Mesenchymal stem cell (in vitro differentiated cells and primary cell): ENCODE data around the gene CCDC78.

Source experiments
- DNase-seq: peaks from one replicate; pipeline ENCODE4 v3.0.0-alpha.2; 2013
- H2AFZ ChIP-seq: one replicate; pipeline ENCODE4 v1.6.1; 2013; ENCODE audit warnings: low read depth, mild to moderate bottlenecking, control low read depth, inconsistent platforms, low read length, moderate library complexity
- H2AK5ac ChIP-seq: 2 replicates; pipeline ENCODE4 v1.6.1; 2013; ENCODE audit warnings: low read length, moderate library complexity, mild to moderate bottlenecking, inconsistent platforms; ENCODE audit not compliant: severe bottlenecking
- H2BK120ac ChIP-seq: one replicate; pipeline ENCODE4 v1.6.1; 2013; ENCODE audit warnings: low read depth, mild to moderate bottlenecking, inconsistent platforms, low read length, moderate library complexity
- H2BK12ac ChIP-seq, 2 experiments: one replicate each; pipeline ENCODE4 v1.6.1; 2013; ENCODE audit warnings: inconsistent platforms in 2 of 2, low read length in 2 of 2, mild to moderate bottlenecking in 2 of 2, moderate library complexity in 2 of 2, control low read depth in 1 of 2
- H2BK15ac ChIP-seq: one replicate; pipeline ENCODE4 v1.6.1; 2013; ENCODE audit warnings: mild to moderate bottlenecking, low read depth, inconsistent platforms; ENCODE audit not compliant: poor library complexity, severe bottlenecking
- H2BK5ac ChIP-seq: 2 replicates; pipeline ENCODE4 v1.6.1; 2013; ENCODE audit warnings: low read depth, mild to moderate bottlenecking, low read length, control low read depth, inconsistent platforms; ENCODE audit not compliant: poor library complexity, severe bottlenecking
- H3K14ac ChIP-seq, 2 experiments: one replicate each; pipeline ENCODE4 v1.6.1; 2013; ENCODE audit warnings: inconsistent platforms in 2 of 2, low read length in 2 of 2, control low read depth in 1 of 2, mild to moderate bottlenecking in 1 of 2, moderate library complexity in 1 of 2
- H3K18ac ChIP-seq, 2 experiments: one replicate each; pipeline ENCODE4 v1.6.1; 2013; ENCODE audit warnings: inconsistent platforms in 2 of 2, low read length in 2 of 2, control low read depth in 1 of 2, low read depth in 1 of 2, mild to moderate bottlenecking in 1 of 2
- H3K23ac ChIP-seq, 2 experiments: one replicate each; pipeline ENCODE4 v1.6.1; 2013; ENCODE audit warnings: inconsistent platforms in 2 of 2, low read length in 2 of 2, mild to moderate bottlenecking in 2 of 2, moderate library complexity in 2 of 2, control low read depth in 1 of 2
- H3K27ac ChIP-seq: 2 replicates; pipeline ENCODE4 v1.5.1; 2013; ENCODE audit warnings: mild to moderate bottlenecking, moderate library complexity, low read length, control low read depth, inconsistent platforms; ENCODE audit not compliant: poor library complexity, severe bottlenecking
- H3K27me3 ChIP-seq, 2 experiments: 2 replicates each; pipeline versions ENCODE4 v1.6.1 to v1.7.0; 2013; ENCODE audit warnings: low read length in 2 of 2, mild to moderate bottlenecking in 2 of 2, moderate library complexity in 2 of 2, control low read depth in 1 of 2, inconsistent platforms in 1 of 2; ENCODE audit not compliant: control insufficient read depth in 1 of 2, insufficient read depth in 1 of 2
- H3K36me3 ChIP-seq, 2 experiments: 2 replicates each; pipeline versions ENCODE4 v1.6.1 to v1.7.0; 2013; ENCODE audit warnings: low read length in 2 of 2, control low read depth in 1 of 2, inconsistent platforms in 1 of 2, low read depth in 1 of 2, mild to moderate bottlenecking in 1 of 2; ENCODE audit not compliant: insufficient read depth in 2 of 2, control insufficient read depth in 1 of 2
- H3K4ac ChIP-seq, 2 experiments: one replicate each; pipeline ENCODE4 v1.6.1; 2013; ENCODE audit warnings: inconsistent platforms in 2 of 2, low read length in 2 of 2, mild to moderate bottlenecking in 2 of 2, moderate library complexity in 2 of 2, control low read depth in 1 of 2, low read depth in 1 of 2
- H3K4me1 ChIP-seq: 2 replicates; pipeline ENCODE4 v1.6.1; 2013; ENCODE audit warnings: low read depth, low read length, control low read depth; ENCODE audit not compliant: control insufficient read depth, insufficient read depth
- H3K4me2 ChIP-seq: 2 replicates; pipeline ENCODE4 v1.6.1; 2013; ENCODE audit warnings: low read length, mild to moderate bottlenecking, inconsistent platforms; ENCODE audit not compliant: poor library complexity, severe bottlenecking
- H3K4me3 ChIP-seq, 2 experiments: 2 replicates each; pipeline versions ENCODE4 v1.5.1 to v1.7.0; 2013; ENCODE audit warnings: low read length in 2 of 2, mild to moderate bottlenecking in 2 of 2, control low read depth in 1 of 2, low read depth in 1 of 2; ENCODE audit not compliant: insufficient read depth in 1 of 2
- H3K79me1 ChIP-seq: replicated peaks from 2 replicates; pipeline ENCODE4 v1.6.1; 2013; ENCODE audit warnings: mild to moderate bottlenecking, control low read depth, low read length, inconsistent platforms; ENCODE audit not compliant: poor library complexity, severe bottlenecking
- H3K9ac ChIP-seq: 2 replicates; pipeline ENCODE4 v1.7.0; 2013; ENCODE audit warnings: mild to moderate bottlenecking, low read length, moderate library complexity
- H3K9me3 ChIP-seq: 2 replicates; pipeline ENCODE4 v1.7.0; 2013; ENCODE audit warnings: mild to moderate bottlenecking, low read length; ENCODE audit not compliant: control insufficient read depth
- H4K8ac ChIP-seq: one replicate; pipeline ENCODE4 v1.6.1; 2013; ENCODE audit warnings: inconsistent platforms, mild to moderate bottlenecking, low read length, moderate library complexity
- H4K91ac ChIP-seq: one replicate; pipeline ENCODE4 v1.6.1; 2013; ENCODE audit warnings: mild to moderate bottlenecking, low read length, inconsistent platforms
- WGBS: methylation state at CpG from one replicate; pipeline ENCODE4 v1.1.7; 2013; ENCODE audit warnings: mixed read lengths; 5-methylcytosine and 5-hydroxymethylcytosine counted together

Gene CCDC78

DNA sequence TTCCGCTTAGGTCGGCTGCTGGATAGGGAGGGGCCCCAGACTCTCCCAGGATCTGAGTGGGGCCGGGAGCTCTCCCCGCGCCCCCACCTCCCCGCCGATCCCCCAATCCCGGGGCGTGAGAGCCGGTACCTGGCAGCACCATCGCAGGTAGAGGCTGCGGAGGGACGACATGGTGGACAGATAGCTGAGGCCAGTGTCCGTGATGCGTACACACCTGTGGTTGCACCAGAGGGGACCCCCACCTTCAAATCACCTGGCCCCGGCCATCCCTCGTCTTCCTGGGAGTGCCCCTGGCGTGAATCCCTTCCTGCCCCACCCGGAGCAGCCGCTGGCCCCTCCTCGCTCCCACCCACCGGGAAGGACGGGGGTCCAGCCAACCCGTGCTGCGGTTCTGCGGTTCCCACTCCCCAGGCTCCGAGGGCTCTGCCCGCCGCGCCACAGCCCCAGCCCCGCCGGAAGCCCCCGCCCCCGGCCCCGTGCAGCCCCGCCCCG is 31.3 kb downstream of the CCDC78 start:
- H3K36me3 ChIP-seq, result peaks cover 0 to 3% of the 10 kb centered on the region in 2 experiments
- no peak overlapping the region for H3K27ac ChIP-seq
- no peak overlapping the region for H2BK120ac ChIP-seq
- H4K8ac ChIP-seq, result no peak overlapping the region
- H3K14ac ChIP-seq, result no peak overlapping the region
- peaks cover 64 to 66% of the 10 kb centered on the region in 2 experiments for H3K27me3 ChIP-seq
- no peaks in the 10 kb centered on the region for H3K9me3 ChIP-seq
- no peak overlapping the region for H2AFZ ChIP-seq
- H3K4me1 ChIP-seq, result peaks cover 21% of the 10 kb centered on the region
- no peak overlapping the region for H3K18ac ChIP-seq
- no peak overlapping the region for H2BK5ac ChIP-seq
- no peak overlapping the region for H3K23ac ChIP-seq
- 4% methylated on average over 9 of the region's 37 CpGs for WGBS
- peaks cover under 1% of the 10 kb centered on the region for H3K79me1 ChIP-seq
- no peak overlapping the region for H3K4me3 ChIP-seq
- H3K4ac ChIP-seq, result no peak overlapping the region
- H2BK15ac ChIP-seq, result no peak overlapping the region
- H3K9ac ChIP-seq, result no peak overlapping the region
- no peak overlapping the region for H2AK5ac ChIP-seq
- DNase-seq, result no peak
- no peak overlapping the region for H4K91ac ChIP-seq
- H2BK12ac ChIP-seq, result no peak overlapping the region
- H3K4me2 ChIP-seq, result no peak overlapping the region

DNA sequence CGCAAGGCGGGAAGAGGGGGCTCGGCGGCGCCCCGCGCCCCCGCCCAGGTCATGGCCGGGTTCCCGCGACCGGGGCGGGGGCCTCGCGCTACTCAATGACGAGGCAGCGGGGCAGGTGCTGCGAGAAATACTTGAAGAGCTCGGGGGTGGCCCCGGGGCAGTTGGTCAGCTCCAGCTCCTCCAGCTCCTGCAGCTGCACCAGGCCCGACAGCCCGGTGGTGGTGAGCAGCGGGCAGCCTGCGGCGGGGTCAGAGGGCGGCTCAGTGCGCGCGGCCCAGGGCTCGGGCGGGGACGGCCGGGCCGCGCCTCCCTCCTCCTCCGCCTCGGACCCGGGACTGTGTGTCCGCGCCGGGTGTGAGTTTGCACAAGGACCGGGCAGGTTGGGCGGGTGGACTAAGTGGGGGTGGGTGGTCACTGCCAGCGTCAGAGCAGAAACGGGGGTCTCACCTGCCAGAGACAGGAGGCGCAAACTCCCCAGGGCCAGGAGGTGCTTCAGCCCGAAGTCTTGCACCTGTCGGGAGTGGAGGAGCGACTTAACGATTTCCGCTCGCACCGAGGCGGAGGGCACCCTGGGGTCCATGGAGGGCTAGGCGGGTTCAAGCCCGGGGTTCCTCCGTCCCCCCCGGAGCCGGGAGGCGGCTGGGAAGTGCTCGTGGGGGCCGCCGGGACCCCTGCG is 31.9 kb downstream of the CCDC78 start:
- Histone ChIP-seq H3K4me2 (no peak overlapping the region), H3K4ac (no peak overlapping the region), H4K91ac (no peak overlapping the region), H3K9ac (no peak overlapping the region), H3K4me3 (no peak overlapping the region), H3K23ac (no peak overlapping the region), H2BK5ac (no peak overlapping the region), H2BK120ac (no peak overlapping the region), H2BK12ac (no peak overlapping the region), H3K79me1 (peaks cover 6% of the 10 kb centered on the region), H3K36me3 (peaks cover 0 to 3% of the 10 kb centered on the region in 2 experiments), H3K4me1 (peaks cover 27% of the 10 kb centered on the region), H2AFZ (no peak overlapping the region), H3K27ac (no peak overlapping the region), H4K8ac (no peak overlapping the region), H2BK15ac (no peak overlapping the region), H2AK5ac (no peak overlapping the region), H3K9me3 (no peaks in the 10 kb centered on the region), H3K27me3 (peaks cover 59 to 60% of the 10 kb centered on the region in 2 experiments), H3K14ac (no peak overlapping the region), H3K18ac (no peak overlapping the region)
- WGBS, result 4% methylated on average over 49 of the region's 64 CpGs
- DNase-seq, result no peak

DNA sequence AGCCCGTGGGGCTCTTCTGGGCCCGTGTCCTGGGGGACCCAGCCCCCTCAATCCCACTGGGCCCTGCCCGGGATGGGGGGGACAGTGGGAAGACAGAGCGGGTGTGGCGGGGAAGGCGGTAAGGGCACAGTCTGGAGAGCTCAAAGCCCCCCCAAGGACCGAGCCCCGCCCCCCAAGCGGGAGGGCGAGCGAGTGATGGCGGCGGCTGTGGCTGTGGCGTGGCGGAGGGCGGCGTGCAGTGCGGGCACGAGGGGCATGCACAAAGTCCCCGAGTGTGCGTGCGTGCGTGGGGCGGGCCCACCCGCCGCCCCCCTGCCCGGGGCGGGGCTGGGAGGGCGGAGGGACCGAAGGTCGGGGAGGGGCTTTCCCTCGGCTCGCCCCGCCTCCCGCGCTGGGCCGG is 32.5 kb downstream of the CCDC78 start:
- Histone ChIP-seq H3K4me3 (no peak overlapping the region), H4K8ac (no peak overlapping the region), H2AK5ac (no peak overlapping the region), H2BK15ac (no peak overlapping the region), H3K27me3 (peaks cover 54 to 55% of the 10 kb centered on the region in 2 experiments), H4K91ac (no peak overlapping the region), H3K4me1 (peaks cover 32% of the 10 kb centered on the region), H2BK5ac (no peak overlapping the region), H2BK120ac (no peak overlapping the region), H3K27ac (no peak overlapping the region), H2AFZ (no peak overlapping the region), H3K14ac (no peak overlapping the region), H3K9me3 (no peaks in the 10 kb centered on the region), H3K18ac (no peak overlapping the region), H3K9ac (no peak overlapping the region), H3K4ac (no peak overlapping the region), H3K36me3 (peaks cover 0 to 6% of the 10 kb centered on the region in 2 experiments), H3K79me1 (peaks cover 11% of the 10 kb centered on the region), H2BK12ac (no peak overlapping the region), H3K23ac (no peak overlapping the region), H3K4me2 (no peak overlapping the region)
- 8% methylated on average over 35 of the region's 37 CpGs for WGBS
- no peak for DNase-seq

DNA sequence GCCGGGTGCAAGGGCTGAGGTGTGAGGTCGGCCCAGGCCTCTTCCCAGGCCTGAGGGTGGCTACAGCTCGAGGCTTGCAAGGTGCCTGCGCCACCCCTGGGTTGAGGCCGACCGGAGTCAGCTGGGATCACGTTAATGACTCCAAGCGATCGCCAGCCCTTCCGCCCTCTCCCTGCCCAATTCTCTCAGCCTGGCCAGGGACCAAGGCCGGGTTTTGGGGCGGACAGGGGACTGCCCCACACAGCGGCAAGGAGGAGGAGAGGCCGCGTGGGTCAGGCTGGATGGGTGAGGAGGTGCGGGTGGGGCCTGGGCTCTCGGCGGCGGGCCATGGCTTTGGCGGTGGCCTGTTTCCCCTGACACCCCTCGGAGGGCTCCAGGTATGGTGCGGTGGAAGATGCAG is 32.9 kb downstream of the CCDC78 start:
- H3K79me1 ChIP-seq, result peaks cover 15% of the 10 kb centered on the region
- WGBS, result 54% methylated on average over 22 of the region's 22 CpGs

More for the DNA sequence above, 32.9 kb downstream of the CCDC78 start:
- no peak overlapping the region for H3K27ac ChIP-seq
- no peak overlapping the region for H3K9ac ChIP-seq
- H3K9me3 ChIP-seq, result no peaks in the 10 kb centered on the region
- peaks cover 0 to 10% of the 10 kb centered on the region in 2 experiments for H3K36me3 ChIP-seq
- no peak overlapping the region for H2BK120ac ChIP-seq
- H4K91ac ChIP-seq, result no peak overlapping the region
- H3K4me2 ChIP-seq, result no peak overlapping the region
- H2AFZ ChIP-seq, result no peak overlapping the region
- no peak overlapping the region for H3K4ac ChIP-seq
- no peak overlapping the region for H2BK15ac ChIP-seq
- peaks cover 51 to 52% of the 10 kb centered on the region in 2 experiments for H3K27me3 ChIP-seq
- no peak overlapping the region for H2BK5ac ChIP-seq
- H3K23ac ChIP-seq, result no peak overlapping the region
- no peak for DNase-seq
- H2AK5ac ChIP-seq, result no peak overlapping the region
- no peak overlapping the region for H3K18ac ChIP-seq
- no peak overlapping the region for H4K8ac ChIP-seq
- H2BK12ac ChIP-seq, result no peak overlapping the region
- peaks cover 36% of the 10 kb centered on the region for H3K4me1 ChIP-seq
- no peak overlapping the region for H3K4me3 ChIP-seq
- no peak overlapping the region for H3K14ac ChIP-seq
